Cardiac fibroblast (primary cell): ENCODE measurements around the gene EYS.

ENCODE experiments used
- DNase-seq, 2 donors: peaks; one replicate each; pipeline versions ENCODE4 v3.0.0 to v3.0.0-alpha.2; 2010; ENCODE audit warnings: low read depth in 2 of 2
- H3K4me3 ChIP-seq, 2 donors: replicated peaks in 1 of 2; 1 replicate in 1 of 2; 2 replicates in 1 of 2; pipeline ENCODE4 v1.5.1; 2011; ENCODE audit warnings: low read depth in 2 of 2, low read length in 2 of 2, mild to moderate bottlenecking in 2 of 2, moderate library complexity in 1 of 2
- CTCF ChIP-seq: IDR thresholded peaks from one replicate; pipeline ENCODE4 v1.5.1; 2011; ENCODE audit warnings: low read depth, mild to moderate bottlenecking, low read length, inconsistent platforms

Gene EYS

GRCh38 chr6:63814459-63814858 is 1892.6 kb downstream of the EYS start:
- peak in 1 of 2 donors; percentile 31 for DNase-seq
- TF ChIP-seq CTCF, result no peak
- H3K4me3 ChIP-seq, result no peak overlapping the region

- peak; percentile 18 to 25 for DNase-seq
- TF ChIP-seq CTCF, result no peak
- no peak overlapping the region for H3K4me3 ChIP-seq
Measured at GRCh38 chr6:63813566-63814120, 1893.4 kb downstream of the EYS start.

- H3K4me3 ChIP-seq, result no peak overlapping the region
- DNase-seq, result no peak
- TF ChIP-seq CTCF, result no peak
Measured at GRCh38 chr6:63808576-63808975, 1898.5 kb downstream of the EYS start.

DNA sequence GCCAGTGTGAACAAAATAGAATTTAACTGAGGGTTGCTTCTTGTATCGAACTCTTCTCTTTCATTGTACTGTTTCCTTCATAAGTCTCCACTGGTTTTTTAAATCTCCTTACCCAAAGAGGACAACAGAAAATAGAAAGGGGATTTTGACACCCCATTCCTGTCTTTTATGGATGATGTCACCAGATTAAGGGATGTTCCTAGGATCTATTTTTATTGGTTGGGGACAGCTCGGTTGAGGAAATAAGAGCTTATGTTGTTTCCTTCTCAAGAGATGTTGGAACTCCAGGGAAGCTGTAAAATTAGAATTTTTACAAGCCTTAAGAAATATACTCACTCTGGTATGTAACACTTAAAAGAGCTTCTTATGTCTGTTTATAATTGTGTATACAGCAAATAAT is 1900.0 kb downstream of the EYS start:
- peak; percentile 30 to 53 for DNase-seq
- TF ChIP-seq CTCF, result no peak
- H3K4me3 ChIP-seq, result no peak overlapping the region

- TF ChIP-seq CTCF, result no peak
- H3K4me3 ChIP-seq, result peak overlapping the region in 1 of 2 donors; percentile 29
- DNase-seq, result no peak
Measured at GRCh38 chr6:63806573-63806913, 1900.5 kb downstream of the EYS start.

DNA sequence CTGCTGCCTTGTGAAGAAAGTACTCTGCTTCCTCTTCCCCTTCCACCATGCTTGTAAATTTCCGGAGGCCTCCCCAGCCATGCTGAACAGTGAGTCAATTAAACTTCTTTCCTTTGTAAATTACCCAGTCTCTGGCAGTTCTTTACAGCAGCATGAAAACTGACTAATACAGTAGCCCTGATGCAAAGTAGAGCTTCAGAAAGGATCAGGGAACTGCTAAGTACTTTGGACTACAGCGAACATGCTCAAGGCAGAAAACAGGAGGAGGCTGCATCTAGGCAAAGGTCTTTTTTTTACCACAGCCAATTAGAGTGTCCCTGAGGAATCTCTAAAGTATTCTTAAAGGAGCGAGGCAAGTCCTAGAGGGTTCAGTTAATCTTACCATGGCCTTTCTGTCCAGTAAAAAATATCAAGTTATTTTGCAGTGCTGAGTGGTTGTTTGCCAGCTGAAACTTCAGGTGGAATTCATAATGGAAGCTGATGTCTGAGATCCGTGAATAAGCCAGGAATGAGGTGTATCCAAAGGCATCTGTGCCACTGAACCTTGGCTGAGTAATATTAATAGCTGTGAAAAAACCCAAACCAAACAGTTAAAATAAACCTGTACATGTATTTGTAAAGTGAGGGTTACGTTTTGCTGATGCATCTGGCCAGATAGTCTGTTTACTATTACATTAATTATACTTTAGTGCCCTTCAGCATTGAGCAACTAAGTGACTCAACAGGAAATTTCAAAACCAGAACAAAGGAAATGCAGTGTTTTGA is 1901.0 kb downstream of the EYS start:
- no peak for TF ChIP-seq CTCF
- peak overlapping the region in 1 of 2 donors; percentile 1 for H3K4me3 ChIP-seq
- peak; percentile 82 to 92 for DNase-seq
